HG02884 (cell line): ENCODE data around the gene AFDN.

Experiments used
- ATAC-seq: cut with Tn5 transposase; IDR thresholded peaks from one replicate; pipeline ENCODE4 v1.9.1; 2021; ENCODE audit warnings: mild to moderate bottlenecking, moderate library complexity; ENCODE audit not compliant: unreplicated experiment

Gene AFDN

DNA sequence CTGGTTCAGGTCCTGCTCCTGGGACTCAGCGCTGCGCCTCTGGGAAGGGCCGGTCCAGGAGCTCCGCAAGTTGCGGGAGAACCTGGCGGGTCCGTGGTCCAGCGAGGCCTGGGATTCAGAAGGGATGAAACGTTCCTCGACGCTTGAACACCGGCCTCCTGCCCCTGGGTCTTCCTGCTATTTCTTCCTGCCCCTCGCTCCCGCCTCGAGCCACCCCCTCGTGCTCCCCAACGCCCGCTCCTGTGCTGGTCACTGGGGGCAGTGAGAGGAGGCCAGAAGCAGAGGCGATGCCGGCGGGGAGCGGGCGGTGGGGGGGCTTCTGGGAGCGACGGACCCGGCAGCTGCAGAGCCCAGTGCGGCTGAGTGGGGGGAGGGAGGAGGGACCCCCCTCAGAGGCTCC, 150.0 kb downstream of the AFDN start:
- ATAC-seq, result no peak

DNA sequence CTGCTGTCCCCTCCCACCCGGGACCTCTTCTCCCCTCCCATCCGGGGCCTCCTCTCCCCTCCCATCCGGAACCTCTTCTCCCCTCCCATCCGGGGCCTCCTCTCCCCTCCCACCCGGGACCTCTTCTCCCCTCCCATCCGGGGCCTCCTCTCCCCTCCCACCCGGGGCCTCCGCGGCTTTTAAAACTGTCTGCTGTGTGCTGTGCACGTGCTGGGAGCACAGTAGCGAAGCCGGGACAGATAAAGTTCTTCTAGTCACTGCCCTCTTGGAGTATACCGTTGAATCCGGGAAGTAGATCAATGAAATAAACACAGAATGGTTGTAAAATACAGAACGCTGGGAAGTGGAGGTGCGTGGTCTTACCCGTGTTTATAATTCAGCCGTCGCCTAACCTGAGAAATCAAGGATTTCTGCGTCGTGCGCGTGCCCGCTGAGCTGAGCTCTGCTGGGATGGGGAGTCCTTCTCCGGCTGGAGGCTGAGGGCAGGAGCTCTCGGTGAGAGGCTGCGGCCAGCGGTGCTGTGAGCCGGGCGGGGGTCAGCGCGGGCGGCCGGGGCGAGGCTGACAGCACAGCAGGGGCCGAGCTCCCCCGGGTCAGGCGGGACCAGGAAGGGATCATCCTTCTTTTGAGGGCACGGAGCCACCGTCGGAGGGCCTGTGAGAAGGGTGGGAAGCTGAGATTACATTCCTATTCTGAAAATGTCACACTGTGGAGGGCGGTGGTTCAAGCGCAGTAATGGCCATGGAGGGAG, 151.2 kb downstream of the AFDN start:
- ATAC-seq, result no peak

- ATAC-seq, result no peak
Measured at GRCh38 chr6:167978607-167979006, 151.9 kb downstream of the AFDN start.

GRCh38 chr6:167979436-167980139, 152.9 kb downstream of the AFDN start:
- no peak for ATAC-seq

GRCh38 chr6:167980911-167981580, 154.3 kb downstream of the AFDN start:
- no peak for ATAC-seq

GRCh38 chr6:167981916-167982462, 155.3 kb downstream of the AFDN start:
- no peak for ATAC-seq

DNA sequence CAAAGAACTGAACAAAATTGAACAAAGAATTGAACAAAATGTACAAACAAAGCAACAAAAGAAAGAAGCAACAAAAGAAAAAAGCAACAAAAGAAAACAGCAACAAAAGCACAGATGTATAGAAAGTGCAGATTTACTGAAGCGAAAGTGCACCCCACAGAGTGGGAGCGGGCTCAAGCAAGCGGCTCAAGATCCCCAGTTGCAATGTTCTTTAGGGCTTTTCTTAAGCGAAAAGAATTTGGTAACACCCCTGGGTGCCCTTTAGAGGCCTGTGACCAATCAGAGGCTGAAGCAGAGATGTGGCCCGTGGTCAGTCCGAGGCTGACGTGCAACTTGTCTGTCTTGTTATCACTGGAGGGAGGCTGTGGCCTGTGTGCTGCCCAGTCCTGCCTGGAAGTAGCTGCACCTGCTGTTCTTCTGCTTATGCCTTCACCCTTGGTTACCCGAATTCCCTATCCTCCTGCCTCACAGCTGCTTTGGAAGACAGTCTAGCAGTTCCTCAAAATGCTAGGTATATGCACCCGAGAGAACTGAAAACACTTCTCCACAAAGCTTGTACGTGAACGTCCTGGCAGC, 157.5 kb downstream of the AFDN start:
- ATAC-seq, result no peak

DNA sequence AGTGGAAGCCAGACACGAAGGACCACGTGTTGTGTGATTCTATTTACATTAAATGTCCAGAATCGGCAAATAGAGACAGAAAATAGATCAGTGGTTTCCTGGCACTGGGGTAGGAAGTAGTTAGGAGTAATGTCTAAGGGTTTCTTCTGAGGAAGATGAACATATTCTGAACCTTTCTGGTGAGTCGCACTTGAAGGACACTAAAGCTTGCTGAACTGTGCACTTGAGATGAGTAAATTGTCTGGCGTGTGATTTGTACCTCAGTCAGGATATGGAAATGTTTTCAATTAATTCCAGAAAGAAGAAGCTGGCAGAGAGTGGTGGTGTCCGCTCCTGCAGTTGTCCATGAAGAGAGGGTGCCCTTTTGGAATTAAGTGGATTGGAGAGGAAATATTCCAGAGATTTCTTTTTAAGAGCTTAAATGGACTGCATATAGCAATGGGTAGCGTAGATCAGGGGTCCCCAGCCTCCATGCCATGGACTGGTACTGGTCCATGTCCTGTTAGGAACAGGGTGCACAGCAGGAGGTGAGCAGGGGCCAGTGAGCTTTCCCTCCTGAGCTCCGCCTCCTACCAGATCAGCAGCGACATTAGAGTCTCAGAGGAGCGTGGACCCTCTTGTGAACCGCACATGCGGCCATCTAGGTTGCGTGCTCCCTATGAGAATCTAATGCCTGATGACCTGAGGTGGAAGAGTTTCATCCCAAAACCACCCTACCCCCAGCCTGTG, 158.3 kb downstream of the AFDN start:
- ATAC-seq, result no peak

- no peak for ATAC-seq
Measured at GRCh38 chr6:167985911-167986595, 159.3 kb downstream of the AFDN start.

GRCh38 chr6:167987396-167988153, 160.9 kb downstream of the AFDN start:
- no peak for ATAC-seq

DNA sequence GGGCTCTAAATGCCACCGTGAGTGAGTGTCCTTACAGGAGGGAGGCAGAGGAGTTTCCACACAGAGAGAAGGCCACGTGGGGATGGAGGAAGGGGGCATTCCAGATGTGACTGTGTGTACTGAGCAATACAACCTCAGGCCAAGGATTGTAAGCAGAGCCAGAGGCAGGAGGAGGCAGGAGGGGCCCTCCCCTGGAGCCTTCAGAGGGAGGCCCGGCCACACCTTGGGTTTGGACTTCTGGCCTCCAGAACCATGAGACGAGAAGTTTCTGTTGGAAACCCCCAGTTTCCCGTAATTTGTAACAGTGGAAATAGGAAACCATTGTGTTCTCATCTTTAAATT, 161.4 kb downstream of the AFDN start:
- ATAC-seq, result no peak

DNA sequence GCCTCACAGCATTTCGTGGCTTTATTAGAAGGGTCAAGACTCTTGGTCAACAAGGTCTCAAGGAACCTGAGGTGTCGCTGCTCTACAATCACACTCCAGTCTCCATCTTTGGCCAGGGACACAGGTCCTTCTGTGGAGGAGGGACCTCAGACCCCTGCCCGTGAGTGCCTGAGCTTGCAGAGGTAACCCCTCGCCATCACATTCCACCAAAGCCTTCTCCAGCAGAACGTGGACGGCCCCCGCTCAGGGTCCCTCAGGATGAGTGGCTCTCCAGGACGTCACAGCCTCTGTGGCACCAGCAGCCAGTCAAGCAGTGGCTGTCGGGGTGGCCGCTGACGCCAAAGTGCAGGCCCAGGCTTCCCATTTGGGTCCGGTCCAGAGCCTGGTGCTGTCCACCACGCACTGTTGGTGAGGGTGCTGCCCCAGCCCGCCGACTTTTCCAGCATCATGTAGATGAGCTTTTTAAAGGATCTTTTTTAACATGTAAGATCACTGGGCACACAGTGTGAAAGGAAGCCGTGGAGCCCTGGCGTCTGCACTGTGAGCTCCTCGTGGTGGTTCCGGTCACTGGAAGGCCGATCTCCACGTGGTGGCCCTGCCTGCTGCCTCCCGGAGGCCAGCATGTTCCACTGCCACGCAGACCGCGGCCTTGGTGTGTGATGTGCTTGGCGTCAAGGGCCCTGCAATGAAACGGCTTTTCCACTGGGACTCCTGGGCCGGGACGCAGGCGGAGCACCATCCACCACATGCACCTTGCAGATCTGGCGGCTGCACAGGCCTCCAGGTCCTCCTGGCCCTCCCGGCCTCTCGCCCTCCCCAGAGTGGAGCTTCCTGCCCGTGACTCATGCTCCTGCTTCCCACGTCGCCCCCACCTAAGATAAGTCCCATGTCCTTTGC, 162.5 kb downstream of the AFDN start:
- no peak for ATAC-seq

GRCh38 chr6:167990016-167990945, 163.6 kb downstream of the AFDN start:
- ATAC-seq, result no peak

GRCh38 chr6:167993169-167993568, 166.5 kb downstream of the AFDN start:
- no peak for ATAC-seq

- ATAC-seq, result no peak
Measured at GRCh38 chr6:167993831-167994230, 167.1 kb downstream of the AFDN start.

GRCh38 chr6:167995302-167995701, 168.6 kb downstream of the AFDN start:
- ATAC-seq, result no peak

DNA sequence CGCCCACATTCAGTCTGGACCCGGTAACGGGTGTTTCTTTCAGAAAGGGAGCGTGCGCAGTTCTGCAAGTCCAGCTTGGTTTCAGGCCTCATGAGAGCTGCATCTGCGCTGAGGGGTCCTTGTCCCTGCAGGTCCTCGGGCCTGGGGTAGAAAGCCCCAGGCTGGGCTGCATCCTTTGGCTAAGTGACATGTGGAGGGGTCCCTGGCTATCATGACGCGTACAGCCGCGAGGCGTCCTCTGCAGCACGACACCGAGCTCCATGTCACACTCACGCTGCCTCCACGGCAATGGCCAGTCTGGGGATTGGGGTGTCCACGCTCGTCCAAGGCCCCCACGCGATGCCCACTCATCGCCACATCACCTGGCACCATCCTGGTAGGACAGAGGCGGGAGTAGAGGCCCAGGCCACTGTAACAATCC, 169.0 kb downstream of the AFDN start:
- ATAC-seq, result no peak
